Nephron progenitor cell (in vitro differentiated cells): ENCODE measurements around the gene SAMD1.
A peak's percentile ranks its signal among the peaks of the same experiment; 100 is the strongest.
"Not testable (repeated sequence)": the region's sequence is repeated elsewhere in the genome, so short reads cannot be mapped to it uniquely, and the experiment has no call there.

ENCODE experiments used
- DNase-seq: peaks from one replicate; pipeline ENCODE4 v3.0.0; 2021
- H3K27ac Mint-ChIP-seq: 2 replicates; pipeline ENCODE4 v1.8.0; 2021; ENCODE audit warnings: mild to moderate bottlenecking, moderate library complexity, mixed read lengths
- H3K27me3 Mint-ChIP-seq: 2 replicates; pipeline ENCODE4 v1.8.0; 2021; ENCODE audit warnings: mild to moderate bottlenecking, low read depth, mixed read lengths; ENCODE audit not compliant: poor library complexity
- H3K36me3 Mint-ChIP-seq: 2 replicates; pipeline ENCODE4 v1.8.0; 2021; ENCODE audit warnings: low read depth, mixed read lengths
- H3K4me1 Mint-ChIP-seq: 2 replicates; pipeline ENCODE4 v1.8.0; 2021; ENCODE audit warnings: mixed read lengths
- H3K4me3 Mint-ChIP-seq: 2 replicates; pipeline ENCODE4 v1.8.0; 2021; ENCODE audit warnings: mild to moderate bottlenecking, moderate library complexity, mixed read lengths
- H3K9me3 Mint-ChIP-seq: 2 replicates; pipeline ENCODE4 v1.8.0; 2021; ENCODE audit warnings: mild to moderate bottlenecking, moderate library complexity, mixed read lengths
- CTCF ChIP-seq: fragments of 200-600 bp; sonication (generic); IDR thresholded peaks from 2 replicates; pipeline ENCODE4 v1.5.0; 2021; ENCODE audit warnings: antibody characterized with exemption

The SAMD1 gene

GRCh38 chr19:14050512-14050911, 40.0 kb downstream of the SAMD1 start:
- H3K27me3 Mint-ChIP-seq = peaks cover 33% of the 10 kb centered on the region
- peaks cover 5% of the 10 kb centered on the region for H3K36me3 Mint-ChIP-seq
- DNase-seq = no peak
- no peak overlapping the region for H3K27ac Mint-ChIP-seq
- TF ChIP-seq CTCF = no peak
- H3K9me3 Mint-ChIP-seq = no peaks in the 10 kb centered on the region
- no peak overlapping the region for H3K4me3 Mint-ChIP-seq
- peaks cover 10% of the 10 kb centered on the region for H3K4me1 Mint-ChIP-seq

GRCh38 chr19:14048443-14049153, 42.0 kb downstream of the SAMD1 start:
- Mint-ChIP-seq H3K4me1 (peaks cover 10% of the 10 kb centered on the region), H3K36me3 (peaks cover 5% of the 10 kb centered on the region), H3K9me3 (no peaks in the 10 kb centered on the region), H3K27ac (no peak overlapping the region), H3K4me3 (no peak overlapping the region), H3K27me3 (peaks cover 14% of the 10 kb centered on the region)
- DNase-seq = peak; percentile 66
- peak; percentile 64 for TF ChIP-seq CTCF

GRCh38 chr19:14047866-14048265, 42.7 kb downstream of the SAMD1 start:
- H3K27me3 Mint-ChIP-seq = peaks cover 11% of the 10 kb centered on the region
- H3K27ac Mint-ChIP-seq, DNase-seq, H3K36me3 Mint-ChIP-seq, H3K9me3 Mint-ChIP-seq, H3K4me3 Mint-ChIP-seq: not testable (repeated sequence)
- H3K4me1 Mint-ChIP-seq = peaks cover 14% of the 10 kb centered on the region

GRCh38 chr19:14042659-14043608, 47.6 kb downstream of the SAMD1 start:
- DNase-seq = peak; percentile 45
- not testable (repeated sequence) for H3K27me3 Mint-ChIP-seq

GRCh38 chr19:14039181-14039580, 51.4 kb downstream of the SAMD1 start:
- peaks cover 7% of the 10 kb centered on the region for H3K4me1 Mint-ChIP-seq
- H3K36me3 Mint-ChIP-seq = no peaks in the 10 kb centered on the region
- H3K27ac Mint-ChIP-seq = no peak overlapping the region
- no peak for TF ChIP-seq CTCF
- no peak overlapping the region for H3K4me3 Mint-ChIP-seq
- H3K27me3 Mint-ChIP-seq = peaks cover 6% of the 10 kb centered on the region
- no peak for DNase-seq
- no peaks in the 10 kb centered on the region for H3K9me3 Mint-ChIP-seq

More at GRCh38 chr19:14042659-14043608, 47.6 kb downstream of the SAMD1 start:
- peaks cover 17% of the 10 kb centered on the region for H3K4me1 Mint-ChIP-seq
- peak overlapping the region; percentile 97 for H3K27ac Mint-ChIP-seq
- not testable (repeated sequence) for H3K9me3 Mint-ChIP-seq, H3K4me3 Mint-ChIP-seq, H3K36me3 Mint-ChIP-seq
- TF ChIP-seq CTCF = peak; percentile 37
